Endothelial cell of umbilical vein (primary cell): ENCODE results near the gene CCSER1. TPM values are rescaled to one million over a fixed set of nuclear protein-coding genes. Genes with fewer than 3 reads are reported as not detected.

ENCODE experiments used
- BruUV-seq: library from RNA; stranded (reverse); fragments of 400-500 nt; replicated peaks from 2 replicates; lab custom pipeline; 2021; lab: Mats Ljungman, UMichigan
- CTCF ChIA-PET: fragments of 300-600, 350-600 bp; sonication (Branson Sonifier 250); formaldehyde crosslinking; loops from one replicate; lab custom pipeline; 2021; ENCODE audit warnings: antibody characterized with exemption, inconsistent platforms; lab: Charles Lee
- POLR2A ChIA-PET: fragments of 300-600, 350-600 bp; sonication (Branson Sonifier 250); formaldehyde crosslinking; loops from one replicate; lab custom pipeline; 2021; ENCODE audit warnings: antibody characterized with exemption, inconsistent platforms; lab: Charles Lee
- DNase-seq: peaks from one replicate; pipeline ENCODE4 v3.0.0-alpha.2; 2011; ENCODE audit warnings: low read depth, low spot score
- FAIRE-seq: peaks from 2 replicates; lab custom pipeline; 2011; peaks lifted over from hg19 to GRCh38; lab: Jason Lieb, UNC
- H2AFZ ChIP-seq: 2 replicates; pipeline ENCODE4 v1.6.0; 2012; ENCODE audit warnings: low read depth, low read length, control low read depth, inconsistent platforms
- H3K27ac ChIP-seq: 2 replicates; pipeline ENCODE4 v1.5.1; 2011; ENCODE audit warnings: low read depth, mild to moderate bottlenecking, control low read depth, low read length, moderate library complexity; ENCODE audit not compliant: insufficient read depth
- H3K27me3 ChIP-seq, 2 experiments: 2 replicates each; pipeline versions ENCODE4 v1.6.0 to v1.6.1; 2011; ENCODE audit warnings: low read length in 2 of 2, mixed read lengths in 1 of 2; ENCODE audit not compliant: control insufficient read depth in 2 of 2, insufficient read depth in 2 of 2
- H3K36me3 ChIP-seq, 2 experiments: 2 replicates in 1 of 2; 3 replicates in 1 of 2; pipeline ENCODE4 v1.5.1; 2011; ENCODE audit warnings: low read length in 2 of 2, mild to moderate bottlenecking in 1 of 2, moderate library complexity in 1 of 2; ENCODE audit not compliant: control insufficient read depth in 2 of 2, insufficient read depth in 2 of 2; ENCODE audit errors: extremely low read depth in 1 of 2
- H3K4me1 ChIP-seq: 3 replicates; pipeline ENCODE4 v1.5.1; 2011; ENCODE audit warnings: mild to moderate bottlenecking, low read length; ENCODE audit not compliant: control insufficient read depth, insufficient read depth; ENCODE audit errors: extremely low read depth
- H3K4me2 ChIP-seq: 2 replicates; pipeline ENCODE4 v1.6.1; 2011; ENCODE audit warnings: low read length, control low read depth, mixed read lengths; ENCODE audit not compliant: insufficient read depth
- H3K4me3 ChIP-seq, 3 experiments: fragments of 200-600 bp in 1 of 3; sonication (generic), shearing (Covaris generic) in 1 of 3; replicated peaks in 1 of 3; 2 replicates each; pipeline ENCODE4 v1.5.1; 2011 to 2016; ENCODE audit warnings: control low read depth in 3 of 3, low read length in 3 of 3, mild to moderate bottlenecking in 2 of 3, inconsistent platforms in 1 of 3, low read depth in 1 of 3, moderate library complexity in 1 of 3; ENCODE audit not compliant: insufficient read depth in 1 of 3
- H3K79me2 ChIP-seq: 2 replicates; pipeline ENCODE4 v1.6.0; 2012; ENCODE audit warnings: low read length, inconsistent platforms; ENCODE audit not compliant: control insufficient read depth, insufficient read depth
- H3K9ac ChIP-seq: replicated peaks from 2 replicates; pipeline ENCODE3; 2011; ENCODE audit warnings: low read length, control low read depth; ENCODE audit not compliant: insufficient read depth; ENCODE audit errors: extremely low read depth
- H3K9me1 ChIP-seq: replicated peaks from 3 replicates; pipeline ENCODE4 v1.6.0; 2011; ENCODE audit warnings: mild to moderate bottlenecking, low read length; ENCODE audit not compliant: control insufficient read depth, insufficient read depth; ENCODE audit errors: extremely low read depth
- H3K9me3 ChIP-seq: replicated peaks from 2 replicates; pipeline ENCODE4 v1.5.1; 2012; ENCODE audit warnings: low read length, inconsistent platforms; ENCODE audit not compliant: control insufficient read depth, insufficient read depth
- H4K20me1 ChIP-seq: replicated peaks from 2 replicates; pipeline ENCODE3; 2011; ENCODE audit warnings: mild to moderate bottlenecking, low read length; ENCODE audit not compliant: control insufficient read depth, insufficient read depth; ENCODE audit errors: extremely low read depth
- EZH2 ChIP-seq: IDR thresholded peaks from 2 replicates; pipeline ENCODE4 v1.6.1; 2012; ENCODE audit warnings: borderline replicate concordance, low read depth, mild to moderate bottlenecking, moderate library complexity, low read length, inconsistent platforms; ENCODE audit not compliant: severe bottlenecking
- FOS ChIP-seq: IDR thresholded peaks from 2 replicates; pipeline ENCODE4 v1.6.1; 2011; ENCODE audit warnings: mild to moderate bottlenecking, low read length, moderate library complexity, borderline replicate concordance; ENCODE audit not compliant: insufficient read depth
- GATA2 ChIP-seq: IDR thresholded peaks from 2 replicates; pipeline ENCODE4 v1.7.0; 2011; ENCODE audit warnings: low read depth, mild to moderate bottlenecking, moderate library complexity, mixed read lengths, low read length; ENCODE audit not compliant: insufficient read length, insufficient read depth
- JUN ChIP-seq: IDR thresholded peaks from 2 replicates; pipeline ENCODE4 v1.6.1; 2011; ENCODE audit warnings: borderline replicate concordance, low read depth; ENCODE audit not compliant: insufficient read length, insufficient read depth
- POLR2AphosphoS5 ChIP-seq: IDR thresholded peaks from 2 replicates; pipeline ENCODE4 v1.6.1; 2012; ENCODE audit warnings: low read depth, mild to moderate bottlenecking, control low read depth, low read length, moderate library complexity; ENCODE audit not compliant: insufficient read depth
- dilution Hi-C: fragments of 300-500 bp; cut with MboI; formaldehyde crosslinking; loops from one replicate; pipeline ENCODE4 v1.15.0; 2019; ENCODE audit warnings: low sequenced_read_pairs; ENCODE audit not compliant: extremely low pct_ligation_motif_present
- intact Hi-C: fragments of 100-400 bp; cut with micrococcal nuclease; formaldehyde crosslinking; loops from one replicate; pipeline ENCODE4 v1.10.0; 2022
- polyA plus RNA-seq, 4 experiments: library from polyadenylated mRNA; depleted of rRNA in 3 of 4; stranded (reverse) in 3 of 4; unstranded in 1 of 4; fragments of >200 nt; gene quantifications; 2 replicates each; pipeline versions ENCODE4 v1.2.1 to v1.2.3, GENCODE V29; 2011 to 2012; ENCODE audit warnings: missing spikeins in 1 of 4
- total RNA-seq: library from RNA; stranded (reverse); gene quantifications from 2 replicates; pipeline ENCODE4 v1.2.3, GENCODE V29; 2021
- TF ChIP-seq, protein P1 (sequence below), 2 donors: IDR thresholded peaks; 1 replicate in 1 of 2; 2 replicates in 1 of 2; pipeline ENCODE4 v1.5.1; 2011; ENCODE audit warnings: low read length in 2 of 2, mild to moderate bottlenecking in 2 of 2, moderate library complexity in 2 of 2, control low read depth in 1 of 2, inconsistent platforms in 1 of 2, low read depth in 1 of 2; ENCODE audit not compliant: insufficient read depth in 1 of 2; ENCODE audit errors: extremely low read depth in 1 of 2
- TF ChIP-seq, protein P2 (sequence below): IDR thresholded peaks from 2 replicates; pipeline ENCODE4 v1.6.1; 2011; ENCODE audit not compliant: insufficient read depth, insufficient read length

The CCSER1 gene
- total and polyA plus RNA-seq, 2 donors (not counting 3 experiments of a cell fraction or from before 2014, with no cell fraction given) = 0.11 to 1.8 TPM

DNA sequence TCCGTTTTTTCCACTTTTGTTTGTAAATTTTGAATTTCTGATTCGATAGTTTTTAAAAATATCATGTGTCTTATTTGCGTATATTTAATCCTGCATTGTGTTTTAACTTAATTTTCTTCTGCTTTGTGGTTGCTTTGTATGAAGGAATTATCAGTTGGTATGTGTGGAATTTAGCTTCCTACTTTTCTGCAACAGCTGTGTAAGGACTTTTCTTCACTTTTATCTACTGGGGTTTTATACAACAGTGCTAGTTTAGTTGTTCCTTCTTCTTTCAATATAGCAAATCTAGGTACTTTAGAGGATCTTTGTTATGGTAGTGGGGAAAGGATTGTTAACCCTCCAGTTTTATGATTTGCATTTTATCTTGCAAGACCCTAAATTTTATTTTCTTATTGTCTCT, 410.3 kb downstream of the CCSER1 start:
- FAIRE-seq = no peak
- ChIA-PET CTCF (no interaction called here), POLR2A (no interaction called here)
- BruUV-seq = no TSS peak
- Histone ChIP-seq H3K27ac (no peak overlapping the region), H3K79me2 (no peaks in the 10 kb centered on the region), H3K9me1 (no peaks in the 10 kb centered on the region), H3K27me3 (no peaks in the 10 kb centered on the region), H2AFZ (no peak overlapping the region), H3K4me3 (no peak overlapping the region), H3K9ac (no peak overlapping the region), H4K20me1 (no peaks in the 10 kb centered on the region), H3K4me2 (no peak overlapping the region), H3K4me1 (no peaks in the 10 kb centered on the region), H3K36me3 (no peaks in the 10 kb centered on the region), H3K9me3 (no peaks in the 10 kb centered on the region)
- intact Hi-C loops (no loop called here), dilution Hi-C loops (no loop called here)
- DNase-seq = no peak
- TF ChIP-seq POLR2AphosphoS5 (no peak), GATA2 (no peak), EZH2 (no peak), FOS (no peak), JUN (no peak)
- TF ChIP-seq, protein P1, sequence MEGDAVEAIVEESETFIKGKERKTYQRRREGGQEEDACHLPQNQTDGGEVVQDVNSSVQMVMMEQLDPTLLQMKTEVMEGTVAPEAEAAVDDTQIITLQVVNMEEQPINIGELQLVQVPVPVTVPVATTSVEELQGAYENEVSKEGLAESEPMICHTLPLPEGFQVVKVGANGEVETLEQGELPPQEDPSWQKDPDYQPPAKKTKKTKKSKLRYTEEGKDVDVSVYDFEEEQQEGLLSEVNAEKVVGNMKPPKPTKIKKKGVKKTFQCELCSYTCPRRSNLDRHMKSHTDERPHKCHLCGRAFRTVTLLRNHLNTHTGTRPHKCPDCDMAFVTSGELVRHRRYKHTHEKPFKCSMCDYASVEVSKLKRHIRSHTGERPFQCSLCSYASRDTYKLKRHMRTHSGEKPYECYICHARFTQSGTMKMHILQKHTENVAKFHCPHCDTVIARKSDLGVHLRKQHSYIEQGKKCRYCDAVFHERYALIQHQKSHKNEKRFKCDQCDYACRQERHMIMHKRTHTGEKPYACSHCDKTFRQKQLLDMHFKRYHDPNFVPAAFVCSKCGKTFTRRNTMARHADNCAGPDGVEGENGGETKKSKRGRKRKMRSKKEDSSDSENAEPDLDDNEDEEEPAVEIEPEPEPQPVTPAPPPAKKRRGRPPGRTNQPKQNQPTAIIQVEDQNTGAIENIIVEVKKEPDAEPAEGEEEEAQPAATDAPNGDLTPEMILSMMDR (IDR thresholded peaks at IDR 0.05; ENCODE audit: extremely low read depth in 1 of 2, insufficient read depth in 1 of 2, low read depth in 1 of 2, low read length in 2 of 2) = no peak
- TF ChIP-seq, protein P2, sequence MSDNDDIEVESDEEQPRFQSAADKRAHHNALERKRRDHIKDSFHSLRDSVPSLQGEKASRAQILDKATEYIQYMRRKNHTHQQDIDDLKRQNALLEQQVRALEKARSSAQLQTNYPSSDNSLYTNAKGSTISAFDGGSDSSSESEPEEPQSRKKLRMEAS = no peak
